KMS-11 (cell line): Measurements from ENCODE around the gene TMEM215.

Experiments
- H2AFZ ChIP-seq: fragments of 200-600 bp; sonication (generic); 2 replicates; pipeline ENCODE4 v1.6.1; 2016; ENCODE audit warnings: antibody characterized with exemption, mixed run types, low read depth
- H3K27ac ChIP-seq: fragments of 200-600 bp; sonication (generic); 2 replicates; pipeline ENCODE4 v1.6.1; 2016; ENCODE audit warnings: mild to moderate bottlenecking, mixed run types
- H3K27me3 ChIP-seq: fragments of 200-600 bp; sonication (generic); 2 replicates; pipeline ENCODE4 v1.6.1; 2017; ENCODE audit warnings: mild to moderate bottlenecking, low read depth, mixed run types, moderate library complexity; ENCODE audit not compliant: insufficient read depth
- H3K36me3 ChIP-seq: fragments of 200-600 bp; sonication (generic); 2 replicates; pipeline ENCODE4 v1.6.1; 2017; ENCODE audit warnings: mild to moderate bottlenecking, mixed run types; ENCODE audit not compliant: insufficient read depth
- H3K4me1 ChIP-seq: fragments of 200-600 bp; sonication (generic); 2 replicates; pipeline ENCODE4 v1.6.1; 2016; ENCODE audit warnings: mild to moderate bottlenecking, low read depth, mixed run types; ENCODE audit not compliant: poor library complexity, severe bottlenecking
- H3K4me2 ChIP-seq: fragments of 200-600 bp; sonication (generic); 2 replicates; pipeline ENCODE4 v1.7.0; 2016; ENCODE audit warnings: mild to moderate bottlenecking, mixed run types
- H3K4me3 ChIP-seq: fragments of 200-600 bp; sonication (generic); IDR thresholded peaks from 2 replicates; pipeline ENCODE4 v1.6.1; 2017; ENCODE audit warnings: low read depth, low read length, mixed read lengths; ENCODE audit not compliant: insufficient read depth
- H3K79me2 ChIP-seq: fragments of 200-600 bp; sonication (generic); 2 replicates; pipeline ENCODE4 v1.6.1; 2016; ENCODE audit warnings: low read depth, mixed run types; ENCODE audit not compliant: insufficient read depth
- H3K9ac ChIP-seq: fragments of 200-600 bp; sonication (generic); 2 replicates; pipeline ENCODE4 v1.6.1; 2016; ENCODE audit warnings: mild to moderate bottlenecking, mixed run types
- H4K20me1 ChIP-seq: fragments of 200-600 bp; sonication (generic); 2 replicates; pipeline ENCODE4 v1.6.1; 2016; ENCODE audit warnings: mild to moderate bottlenecking, mixed run types; ENCODE audit not compliant: insufficient read depth
- TF ChIP-seq, protein P1 (sequence below): fragments of 200-600 bp; sonication (generic); conservative IDR thresholded peaks from 2 replicates; pipeline ENCODE4 v1.6.1; 2017; ENCODE audit warnings: low read depth, mild to moderate bottlenecking, antibody characterized with exemption, low read length, moderate library complexity, mixed read lengths

Gene TMEM215

DNA sequence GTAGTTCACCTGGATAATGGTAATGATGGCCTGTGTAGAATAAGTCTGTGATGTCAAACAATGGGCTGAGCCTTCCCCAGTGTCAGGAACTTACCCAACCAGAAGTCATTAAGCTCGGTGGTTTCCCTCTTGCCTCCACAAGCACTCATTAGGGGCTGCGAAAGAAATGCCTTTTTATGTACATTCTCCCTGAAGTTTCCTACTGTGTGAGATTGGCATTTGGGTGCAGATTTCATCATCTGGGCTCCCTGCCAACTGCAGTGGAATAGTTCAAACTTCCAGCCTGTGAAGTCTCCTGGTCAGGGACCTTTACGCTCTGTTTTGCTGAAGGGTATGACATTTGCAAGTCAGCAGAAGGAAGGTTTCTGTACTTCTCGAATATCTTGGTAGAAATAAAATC is 41.6 kb upstream of the TMEM215 start:
- no peak overlapping the region for H3K9ac ChIP-seq
- H3K27ac ChIP-seq = no peak overlapping the region
- no peaks in the 10 kb centered on the region for H3K27me3 ChIP-seq
- no peaks in the 10 kb centered on the region for H4K20me1 ChIP-seq
- H3K79me2 ChIP-seq = no peaks in the 10 kb centered on the region
- TF ChIP-seq, protein P1, sequence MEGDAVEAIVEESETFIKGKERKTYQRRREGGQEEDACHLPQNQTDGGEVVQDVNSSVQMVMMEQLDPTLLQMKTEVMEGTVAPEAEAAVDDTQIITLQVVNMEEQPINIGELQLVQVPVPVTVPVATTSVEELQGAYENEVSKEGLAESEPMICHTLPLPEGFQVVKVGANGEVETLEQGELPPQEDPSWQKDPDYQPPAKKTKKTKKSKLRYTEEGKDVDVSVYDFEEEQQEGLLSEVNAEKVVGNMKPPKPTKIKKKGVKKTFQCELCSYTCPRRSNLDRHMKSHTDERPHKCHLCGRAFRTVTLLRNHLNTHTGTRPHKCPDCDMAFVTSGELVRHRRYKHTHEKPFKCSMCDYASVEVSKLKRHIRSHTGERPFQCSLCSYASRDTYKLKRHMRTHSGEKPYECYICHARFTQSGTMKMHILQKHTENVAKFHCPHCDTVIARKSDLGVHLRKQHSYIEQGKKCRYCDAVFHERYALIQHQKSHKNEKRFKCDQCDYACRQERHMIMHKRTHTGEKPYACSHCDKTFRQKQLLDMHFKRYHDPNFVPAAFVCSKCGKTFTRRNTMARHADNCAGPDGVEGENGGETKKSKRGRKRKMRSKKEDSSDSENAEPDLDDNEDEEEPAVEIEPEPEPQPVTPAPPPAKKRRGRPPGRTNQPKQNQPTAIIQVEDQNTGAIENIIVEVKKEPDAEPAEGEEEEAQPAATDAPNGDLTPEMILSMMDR = no peak
- no peaks in the 10 kb centered on the region for H3K4me1 ChIP-seq
- no peak overlapping the region for H2AFZ ChIP-seq
- no peak overlapping the region for H3K4me2 ChIP-seq
- no peaks in the 10 kb centered on the region for H3K36me3 ChIP-seq
- H3K4me3 ChIP-seq = no peak overlapping the region

DNA sequence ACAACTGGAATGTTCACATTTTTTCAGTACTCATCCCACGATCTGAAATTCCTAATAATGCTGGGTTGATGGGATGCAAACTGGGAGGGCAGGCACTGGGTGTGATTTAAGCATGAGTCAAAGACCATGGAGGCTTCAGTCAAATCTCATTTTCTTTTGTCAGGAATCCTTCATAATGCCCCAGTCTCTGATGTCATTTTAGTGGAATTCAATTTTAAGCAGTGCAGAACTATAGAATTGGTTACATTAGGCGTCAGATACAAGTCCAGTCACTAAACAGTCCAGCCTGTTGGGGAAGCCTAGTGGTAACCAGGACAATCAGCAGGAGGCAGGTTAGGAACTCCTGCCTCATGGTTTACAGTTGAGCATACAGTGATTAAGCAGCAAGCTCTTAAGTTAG is 41.0 kb upstream of the TMEM215 start:
- no peaks in the 10 kb centered on the region for H3K79me2 ChIP-seq
- no peaks in the 10 kb centered on the region for H3K4me1 ChIP-seq
- no peak overlapping the region for H2AFZ ChIP-seq
- no peak overlapping the region for H3K27ac ChIP-seq
- TF ChIP-seq, protein P1 = no peak
- no peaks in the 10 kb centered on the region for H3K36me3 ChIP-seq
- no peak overlapping the region for H3K4me3 ChIP-seq
- no peak overlapping the region for H3K9ac ChIP-seq
- H4K20me1 ChIP-seq = no peaks in the 10 kb centered on the region
- no peak overlapping the region for H3K4me2 ChIP-seq
- H3K27me3 ChIP-seq = no peaks in the 10 kb centered on the region

DNA sequence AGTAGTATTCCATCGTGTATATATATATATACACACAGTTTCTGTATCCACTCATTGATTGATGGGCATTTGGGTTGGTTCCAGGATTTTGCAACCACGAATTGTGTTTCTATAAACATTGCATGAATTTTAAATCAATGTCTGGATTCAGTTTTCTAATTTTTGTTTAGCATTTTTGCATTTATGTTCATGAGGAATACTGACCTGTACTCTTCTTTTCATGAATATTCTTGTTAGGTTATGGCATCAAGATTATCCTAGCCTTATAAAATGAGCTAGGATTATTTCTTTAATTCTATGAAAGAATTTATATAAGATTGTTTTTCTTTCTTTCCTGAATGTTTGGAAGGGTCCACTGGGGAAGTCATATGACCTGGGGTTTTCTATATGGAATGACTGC is 35.3 kb upstream of the TMEM215 start:
- Histone ChIP-seq H4K20me1 (no peaks in the 10 kb centered on the region), H3K27ac (no peak overlapping the region), H3K4me1 (no peaks in the 10 kb centered on the region), H2AFZ (no peak overlapping the region), H3K9ac (no peak overlapping the region), H3K4me2 (no peak overlapping the region), H3K36me3 (no peaks in the 10 kb centered on the region), H3K79me2 (no peaks in the 10 kb centered on the region), H3K27me3 (no peaks in the 10 kb centered on the region), H3K4me3 (no peak overlapping the region)
- TF ChIP-seq, protein P1 = no peak

DNA sequence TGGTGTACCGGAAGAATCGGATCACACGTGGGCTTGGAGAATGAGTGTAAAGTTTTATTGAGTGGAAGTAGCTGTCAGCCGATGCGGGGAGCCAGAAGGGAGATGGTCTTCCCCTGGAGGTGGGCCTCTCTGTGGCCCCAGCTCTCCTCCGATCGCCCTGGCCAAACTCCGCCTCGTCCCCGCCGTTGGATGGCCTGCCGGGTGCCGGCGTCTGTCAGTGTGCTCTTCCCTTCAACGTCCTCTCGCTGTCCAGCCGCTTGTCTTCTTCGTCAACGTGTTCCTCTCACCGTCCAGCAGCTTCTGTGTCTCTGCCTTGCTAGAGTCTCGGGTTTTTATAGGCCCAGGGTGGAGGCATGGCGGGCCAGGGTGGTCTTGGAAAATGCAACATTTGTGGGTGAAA is 27.6 kb upstream of the TMEM215 start:
- Histone ChIP-seq H3K36me3 (no peaks in the 10 kb centered on the region), H3K4me1 (no peaks in the 10 kb centered on the region), H3K79me2 (no peaks in the 10 kb centered on the region), H3K4me3 (no peak overlapping the region), H2AFZ (no peak overlapping the region), H4K20me1 (no peaks in the 10 kb centered on the region), H3K4me2 (no peak overlapping the region), H3K27me3 (no peaks in the 10 kb centered on the region), H3K9ac (no peak overlapping the region), H3K27ac (no peak overlapping the region)
- TF ChIP-seq, protein P1 = no peak

DNA sequence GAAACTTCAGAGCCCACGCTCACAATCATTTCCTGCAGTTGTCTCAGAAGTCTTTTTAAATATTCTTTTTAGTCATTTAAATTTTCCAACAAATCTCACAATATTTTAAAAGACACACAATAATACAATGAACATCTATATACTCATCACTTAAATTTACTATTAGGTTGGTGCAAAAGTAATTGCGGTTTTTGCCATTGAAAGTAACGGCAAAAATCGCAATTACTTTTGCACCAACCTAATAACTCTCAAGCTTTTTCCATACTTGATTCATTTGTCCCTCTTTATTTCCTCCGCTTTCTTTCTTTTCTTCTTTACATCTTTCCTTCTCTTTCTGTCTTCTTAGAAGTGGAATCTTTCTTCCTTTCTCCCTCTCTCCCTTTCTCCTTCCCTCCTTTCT is 19.2 kb upstream of the TMEM215 start:
- TF ChIP-seq, protein P1 = no peak
- H3K4me1 ChIP-seq = no peaks in the 10 kb centered on the region
- no peaks in the 10 kb centered on the region for H3K79me2 ChIP-seq

More for the DNA sequence above, 19.2 kb upstream of the TMEM215 start:
- Histone ChIP-seq H3K4me3 (no peak overlapping the region), H2AFZ (no peak overlapping the region), H3K36me3 (no peaks in the 10 kb centered on the region), H3K9ac (no peak overlapping the region), H4K20me1 (no peaks in the 10 kb centered on the region), H3K27me3 (no peaks in the 10 kb centered on the region), H3K27ac (no peak overlapping the region), H3K4me2 (no peak overlapping the region)
